HepG2 (cell line): ENCODE data around the gene EBF4. TPM values are rescaled to one million over a fixed set of nuclear protein-coding genes. Genes with fewer than 3 reads are reported as not detected.

Source experiments
- ATF7-NPFF ChIP-seq: sonication (generic); formaldehyde crosslinking; IDR thresholded peaks from 2 replicates; pipeline ENCODE4 v1.8.1; 2023; ENCODE audit warnings: mild to moderate bottlenecking, low read depth, missing genetic modification reagents, moderate library complexity
- ESRRA ChIP-seq: sonication (generic); formaldehyde crosslinking; IDR thresholded peaks from 2 replicates; pipeline ENCODE4 v1.5.1; 2020; ENCODE audit warnings: mild to moderate bottlenecking, low read depth, missing genetic modification reagents
- FOXK1 ChIP-seq: sonication (generic); formaldehyde crosslinking; IDR thresholded peaks from 2 replicates; pipeline ENCODE4 v1.4.0; 2020; ENCODE audit warnings: low read depth, missing genetic modification reagents, borderline replicate concordance
- ISL2 ChIP-seq: sonication (generic); formaldehyde crosslinking; IDR thresholded peaks from 2 replicates; pipeline ENCODE4 v1.5.0; 2020; ENCODE audit warnings: missing genetic modification reagents
- SATB2 ChIP-seq: sonication (generic); formaldehyde crosslinking; IDR thresholded peaks from 2 replicates; pipeline ENCODE4 v1.5.0; 2020; ENCODE audit warnings: missing genetic modification reagents
- SRF ChIP-seq: IDR thresholded peaks from 2 replicates; pipeline ENCODE4 v1.6.1; 2011; ENCODE audit warnings: mild to moderate bottlenecking, low read depth, low read length, moderate library complexity
- ZBTB4 ChIP-seq: sonication (generic); formaldehyde crosslinking; IDR thresholded peaks from 2 replicates; pipeline ENCODE4 v1.4.0; 2020; ENCODE audit warnings: missing genetic modification reagents, mild to moderate bottlenecking, borderline replicate concordance
- ZBTB49 ChIP-seq: sonication (generic); formaldehyde crosslinking; IDR thresholded peaks from 2 replicates; pipeline ENCODE4 v1.4.0; 2020; ENCODE audit warnings: missing genetic modification reagents, borderline replicate concordance
- ZFY ChIP-seq: sonication (generic); formaldehyde crosslinking; IDR thresholded peaks from 2 replicates; pipeline ENCODE4 v1.4.0; 2020; ENCODE audit warnings: missing genetic modification reagents
- ZGPAT ChIP-seq: IDR thresholded peaks from 2 replicates; pipeline ENCODE4 v1.6.1; 2016; ENCODE audit warnings: mild to moderate bottlenecking
- ZNF354B ChIP-seq: sonication (generic); formaldehyde crosslinking; IDR thresholded peaks from 2 replicates; pipeline ENCODE4 v1.8.0; 2022; ENCODE audit warnings: mild to moderate bottlenecking, missing genetic modification reagents
- ZNF746 ChIP-seq: sonication (generic); formaldehyde crosslinking; IDR thresholded peaks from 2 replicates; pipeline ENCODE4 v1.8.0; 2022; ENCODE audit warnings: mild to moderate bottlenecking, missing genetic modification reagents
- ZNF782 ChIP-seq: sonication (generic); formaldehyde crosslinking; IDR thresholded peaks from 2 replicates; pipeline ENCODE4 v1.4.0; 2020; ENCODE audit warnings: missing genetic modification reagents, mild to moderate bottlenecking, borderline replicate concordance
- ZNF879 ChIP-seq: sonication (generic); formaldehyde crosslinking; IDR thresholded peaks from 2 replicates; pipeline ENCODE4 v1.8.1; 2023; ENCODE audit warnings: missing genetic modification reagents
- polyA plus RNA-seq, 8 experiments: library from polyadenylated mRNA; depleted of rRNA in 3 of 8; stranded (reverse) in 7 of 8; unstranded in 1 of 8; fragments of >200 nt; fragmentation: Illumina TruSeq in 4 of 8; extraction: Trizol in 4 of 8; gene quantifications; 2 replicates each; pipeline versions ENCODE4 v1.2.1 to v1.2.3, GENCODE V29; 2011 to 2016; ENCODE audit warnings: low read depth in 4 of 8, missing spikeins in 1 of 8, mixed read lengths in 1 of 8; ENCODE audit not compliant: insufficient read depth in 1 of 8
- total RNA-seq, 5 experiments: library from RNA; depleted of rRNA; stranded (reverse); fragments of >200 nt; fragmentation: Illumina TruSeq; extraction: Trizol; gene quantifications; 2 replicates each; pipeline ENCODE4 v1.2.3, GENCODE V29; 2016; ENCODE audit warnings: low read depth in 1 of 5
- TF ChIP-seq, protein P1 (sequence below): sonication (generic); formaldehyde crosslinking; conservative IDR thresholded peaks from 2 replicates; pipeline ENCODE4 v1.4.0; 2020; ENCODE audit warnings: missing genetic modification reagents

Gene EBF4
- total and polyA plus RNA-seq, 2 of the 13 experiments (the other 11 are each of a cell fraction or from before 2014, with no cell fraction given) = 0.84 to 2.2 TPM

DNA sequence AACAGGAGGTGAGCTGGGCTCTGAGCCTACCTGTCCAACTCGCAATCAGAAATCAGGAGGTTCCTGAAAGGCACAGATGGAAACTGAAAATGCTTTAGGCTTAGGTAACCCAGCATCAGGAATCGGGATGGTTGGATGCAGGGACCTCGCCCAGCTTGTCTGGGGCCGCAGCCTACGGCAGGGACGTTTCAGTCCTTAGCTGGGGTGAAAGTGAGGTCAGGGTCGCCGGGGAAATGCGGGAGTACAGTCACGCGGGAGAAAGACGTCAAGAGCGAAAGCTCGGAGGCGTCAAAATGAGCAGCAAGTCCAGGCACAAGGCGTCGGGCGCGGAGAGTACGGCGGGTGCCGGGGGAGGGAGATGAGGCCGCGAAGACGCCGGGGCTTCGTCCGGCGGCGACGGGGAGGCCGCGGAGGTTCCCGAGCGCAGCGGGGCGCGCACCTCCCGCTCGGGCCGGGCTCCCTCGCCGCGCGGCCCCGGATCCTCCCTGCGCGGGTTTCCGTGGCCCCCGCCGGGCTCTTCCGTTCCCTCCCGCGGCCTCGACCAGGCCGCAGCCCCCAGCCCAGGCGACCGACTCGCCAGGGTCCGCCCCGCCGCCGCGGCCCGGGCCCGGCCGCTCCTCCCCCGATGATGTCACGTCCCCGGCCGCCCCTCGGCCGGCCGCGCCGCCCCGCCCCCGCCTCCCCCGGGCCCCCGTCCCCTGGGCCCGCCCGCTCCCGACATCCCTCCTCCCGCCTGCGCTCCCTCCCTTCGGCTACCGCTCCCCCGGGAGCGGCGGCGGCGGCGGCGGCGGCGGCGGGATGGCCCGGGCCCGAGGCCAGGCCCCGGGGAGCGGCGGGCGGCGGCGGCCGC lies at the start of gene EBF4 (continued):
- TF ChIP-seq ZBTB4 (CRISPR knock-in tag) (peak; percentile 66; the same call in 1 of the 2 replicates), ZBTB49 (CRISPR knock-in tag) (no peak), ZGPAT (CRISPR knock-in tag) (peak; percentile 52; the same call in 1 of the 2 replicates), ZNF354B (CRISPR knock-in tag) (0 out of 2 replicates have a peak, but pooled peaks have one; percentile 65), ZFY (peak; percentile 74), ATF7-NPFF (CRISPR knock-in tag) (peak; percentile 87; the same call in 1 of the 2 replicates), ISL2 (no peak), FOXK1 (no peak), ZNF879 (CRISPR knock-in tag) (0 out of 2 replicates have a peak, but pooled peaks have one; percentile 22), SATB2 (CRISPR knock-in tag) (peak; percentile 74; the same call in 1 of the 2 replicates), SRF (no peak), ESRRA (no peak), ZNF782 (peak; percentile 50; the same call in 1 of the 2 replicates), ZNF746 (CRISPR knock-in tag) (peak; percentile 67)
- TF ChIP-seq, protein P1, sequence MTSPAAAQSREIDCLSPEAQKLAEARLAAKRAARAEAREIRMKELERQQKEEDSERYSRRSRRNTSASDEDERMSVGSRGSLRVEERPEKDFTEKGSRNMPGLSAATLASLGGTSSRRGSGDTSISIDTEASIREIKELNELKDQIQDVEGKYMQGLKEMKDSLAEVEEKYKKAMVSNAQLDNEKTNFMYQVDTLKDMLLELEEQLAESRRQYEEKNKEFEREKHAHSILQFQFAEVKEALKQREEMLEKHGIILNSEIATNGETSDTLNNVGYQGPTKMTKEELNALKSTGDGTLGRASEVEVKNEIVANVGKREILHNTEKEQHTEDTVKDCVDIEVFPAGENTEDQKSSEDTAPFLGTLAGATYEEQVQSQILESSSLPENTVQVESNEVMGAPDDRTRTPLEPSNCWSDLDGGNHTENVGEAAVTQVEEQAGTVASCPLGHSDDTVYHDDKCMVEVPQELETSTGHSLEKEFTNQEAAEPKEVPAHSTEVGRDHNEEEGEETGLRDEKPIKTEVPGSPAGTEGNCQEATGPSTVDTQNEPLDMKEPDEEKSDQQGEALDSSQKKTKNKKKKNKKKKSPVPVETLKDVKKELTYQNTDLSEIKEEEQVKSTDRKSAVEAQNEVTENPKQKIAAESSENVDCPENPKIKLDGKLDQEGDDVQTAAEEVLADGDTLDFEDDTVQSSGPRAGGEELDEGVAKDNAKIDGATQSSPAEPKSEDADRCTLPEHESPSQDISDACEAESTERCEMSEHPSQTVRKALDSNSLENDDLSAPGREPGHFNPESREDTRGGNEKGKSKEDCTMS (CRISPR knock-in tag) = no peak
